ENCODE results near the gene GMDS.

- TF ChIP-seq EZH2phosphoT487 (IDR thresholded peaks at IDR 0.05; ENCODE audit: insufficient read depth, low read depth), result no peak
- TF ChIP-seq EZH2 (IDR thresholded peaks at IDR 0.05; ENCODE audit: insufficient read depth, poor library complexity, severe bottlenecking), result no peak
Measured at GRCh38 chr6:2119275-2119674, 126.1 kb downstream of the GMDS start.
